Omental fat pad (tissue), 4 donors: ENCODE measurements around the gene TBRG1. TPM values are rescaled to one million over a fixed set of nuclear protein-coding genes. Genes with fewer than 3 reads are reported as not detected.

Experiments used
- ATAC-seq: fragments of 150-250 bp; one replicate; pipeline ENCODE4 v1.9.1; 2016; ENCODE audit warnings: mild to moderate bottlenecking, moderate library complexity; ENCODE audit not compliant: low FRiP score
- DNase-seq: peaks from one replicate; pipeline ENCODE4 v3.0.0-alpha.2; 2019; ENCODE audit warnings: low spot score
- total RNA-seq, 4 donors: library from RNA; depleted of rRNA; stranded (reverse); fragments of >200 nt; gene quantifications; one replicate each; pipeline ENCODE4 v1.1.0, GENCODE V29; 2016
- TF ChIP-seq, protein P1 (sequence below), 3 donors: fragments of 450-650 bp; IDR thresholded peaks; one replicate each; pipeline ENCODE4 v1.5.1; 2016 to 2017; ENCODE audit warnings: antibody characterized with exemption in 3 of 3, mild to moderate bottlenecking in 3 of 3, moderate library complexity in 2 of 3

TBRG1 gene
- total RNA-seq, 4 donors from 2014 or later = 28.6 to 40.7 (median 32.3) TPM

DNA sequence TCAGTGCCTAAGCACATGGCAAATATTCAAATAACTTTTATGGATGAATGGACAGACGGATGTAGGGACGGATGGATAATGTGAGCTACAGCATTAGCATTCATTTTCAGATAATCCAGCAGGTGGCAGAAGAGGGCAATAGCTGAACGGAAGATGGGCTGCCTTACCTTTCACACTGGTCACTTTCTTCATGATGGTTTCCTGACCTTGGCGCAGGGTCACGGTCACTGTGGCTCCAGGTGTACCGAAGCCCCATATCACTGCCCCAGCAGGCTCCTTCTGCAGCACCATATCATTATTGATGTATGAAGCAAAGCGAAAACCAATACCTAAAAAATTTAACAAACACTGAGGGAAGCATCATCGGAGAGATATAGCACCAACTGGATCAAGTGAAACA is 46.5 kb downstream of the TBRG1 start:
- no peak for DNase-seq
- TF ChIP-seq, protein P1, sequence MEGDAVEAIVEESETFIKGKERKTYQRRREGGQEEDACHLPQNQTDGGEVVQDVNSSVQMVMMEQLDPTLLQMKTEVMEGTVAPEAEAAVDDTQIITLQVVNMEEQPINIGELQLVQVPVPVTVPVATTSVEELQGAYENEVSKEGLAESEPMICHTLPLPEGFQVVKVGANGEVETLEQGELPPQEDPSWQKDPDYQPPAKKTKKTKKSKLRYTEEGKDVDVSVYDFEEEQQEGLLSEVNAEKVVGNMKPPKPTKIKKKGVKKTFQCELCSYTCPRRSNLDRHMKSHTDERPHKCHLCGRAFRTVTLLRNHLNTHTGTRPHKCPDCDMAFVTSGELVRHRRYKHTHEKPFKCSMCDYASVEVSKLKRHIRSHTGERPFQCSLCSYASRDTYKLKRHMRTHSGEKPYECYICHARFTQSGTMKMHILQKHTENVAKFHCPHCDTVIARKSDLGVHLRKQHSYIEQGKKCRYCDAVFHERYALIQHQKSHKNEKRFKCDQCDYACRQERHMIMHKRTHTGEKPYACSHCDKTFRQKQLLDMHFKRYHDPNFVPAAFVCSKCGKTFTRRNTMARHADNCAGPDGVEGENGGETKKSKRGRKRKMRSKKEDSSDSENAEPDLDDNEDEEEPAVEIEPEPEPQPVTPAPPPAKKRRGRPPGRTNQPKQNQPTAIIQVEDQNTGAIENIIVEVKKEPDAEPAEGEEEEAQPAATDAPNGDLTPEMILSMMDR (IDR thresholded peaks at IDR 0.05) = peak in 1 of 3 donors; percentile 43
- ATAC-seq = no peak

DNA sequence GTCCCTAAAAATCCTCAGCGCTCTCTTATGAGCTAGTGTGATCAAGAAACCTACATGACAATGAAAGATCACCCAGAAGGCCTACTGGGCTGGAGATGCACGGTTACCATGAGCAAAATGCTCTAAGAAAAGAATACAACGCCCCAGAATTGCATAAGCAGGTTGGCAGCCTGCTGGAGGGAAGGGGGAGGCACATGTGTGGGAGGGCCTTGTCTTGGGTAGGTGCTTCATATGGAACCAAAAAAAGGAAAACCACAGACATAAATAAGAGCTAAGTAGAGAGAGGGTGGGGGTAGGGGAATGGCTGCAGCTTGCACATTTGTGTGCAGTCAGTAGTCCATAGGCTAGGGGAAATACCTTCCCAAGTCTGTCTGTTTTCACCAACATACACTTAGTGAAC is 48.1 kb downstream of the TBRG1 start:
- TF ChIP-seq, protein P1 (IDR thresholded peaks at IDR 0.05) = no peak
- DNase-seq = no peak
- ATAC-seq = no peak

DNA sequence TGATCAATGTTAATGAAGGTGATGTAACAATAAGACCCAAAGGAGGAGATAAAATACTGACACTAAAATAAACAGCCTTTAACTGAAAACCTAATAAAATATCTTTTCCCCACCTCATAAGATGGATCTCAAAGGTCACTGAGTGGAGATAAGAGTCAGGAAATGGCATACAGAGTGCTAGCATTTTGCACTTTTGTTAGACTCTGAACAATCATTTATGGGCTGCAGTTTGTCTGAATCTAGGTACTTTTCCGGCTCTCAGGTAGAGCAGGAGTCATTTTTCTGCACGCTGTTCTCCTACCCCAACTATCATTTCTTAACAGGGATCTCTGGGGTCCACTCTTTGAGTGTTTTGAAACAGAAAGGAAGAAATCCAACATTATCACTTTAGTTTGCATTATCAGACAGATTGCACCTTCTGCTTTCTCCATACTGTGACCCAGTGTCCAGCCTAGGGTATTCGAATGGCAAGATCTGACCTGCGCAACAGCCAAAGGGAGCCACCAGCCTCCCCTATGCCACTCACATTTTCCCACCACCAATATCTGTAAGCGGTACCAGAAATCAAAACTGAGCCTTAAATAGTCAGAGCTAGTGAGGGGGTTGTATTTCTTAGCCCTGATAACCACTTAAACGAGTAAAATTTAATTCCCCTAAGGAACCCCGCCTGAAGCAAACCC is 50.0 kb downstream of the TBRG1 start:
- no peak for ATAC-seq
- TF ChIP-seq, protein P1 (IDR thresholded peaks at IDR 0.05) = no peak
- no peak for DNase-seq

DNA sequence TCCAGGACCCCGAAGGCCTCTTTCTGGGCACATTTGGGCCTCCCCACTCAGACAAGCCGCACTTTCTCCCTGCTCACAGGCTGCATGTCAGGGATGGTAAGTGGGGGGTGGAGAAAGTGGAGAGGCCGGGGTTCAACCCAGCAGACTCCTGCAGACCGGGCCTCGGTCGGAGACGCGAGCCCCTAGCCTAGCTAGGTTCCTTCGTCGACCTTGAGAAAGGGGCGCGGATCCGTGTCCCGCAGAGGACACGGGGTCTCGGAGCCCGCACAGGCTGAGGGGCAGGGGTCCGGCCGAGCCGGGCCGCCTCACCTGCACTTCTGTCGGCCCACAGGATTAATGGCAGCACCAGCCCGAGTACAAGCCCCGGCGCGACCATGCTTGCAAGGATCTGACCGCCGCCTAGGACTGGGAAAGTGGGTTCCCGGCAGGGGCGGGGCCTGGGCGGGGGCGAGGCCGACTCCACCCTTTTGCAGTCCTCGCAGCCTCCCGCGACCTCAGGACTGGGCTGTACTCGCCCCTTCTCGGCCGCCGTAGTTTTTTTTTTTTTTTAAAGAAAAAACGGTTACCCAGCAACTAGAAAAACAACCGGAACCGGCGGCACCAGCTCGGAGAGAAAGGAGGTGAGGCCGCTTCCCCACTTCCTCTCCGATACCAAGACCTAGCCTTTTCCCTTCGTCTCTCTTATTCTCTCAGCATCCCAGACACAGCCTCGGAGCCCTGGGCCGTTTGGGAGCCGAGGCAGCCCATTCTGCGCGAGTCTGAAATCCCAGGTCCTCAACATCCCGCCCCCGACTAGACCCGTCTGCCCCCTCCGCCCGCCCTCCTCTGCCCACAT is 50.9 kb downstream of the TBRG1 start, which contains the start of the genes SIAE and SPA17:
Gene SIAE (minus strand): TSS at position 407 of the 835 bp plus-strand sequence. CDS start 31 bp downstream, at position 376.
Gene SPA17 (plus strand): TSS at position 572 of the 835 bp plus-strand sequence. CDS start 1,361 bp downstream, outside the sequence.
- peak; percentile 83 for DNase-seq
- TF ChIP-seq, protein P1 (IDR thresholded peaks at IDR 0.05) = no peak
- ATAC-seq = peak; percentile 99

DNA sequence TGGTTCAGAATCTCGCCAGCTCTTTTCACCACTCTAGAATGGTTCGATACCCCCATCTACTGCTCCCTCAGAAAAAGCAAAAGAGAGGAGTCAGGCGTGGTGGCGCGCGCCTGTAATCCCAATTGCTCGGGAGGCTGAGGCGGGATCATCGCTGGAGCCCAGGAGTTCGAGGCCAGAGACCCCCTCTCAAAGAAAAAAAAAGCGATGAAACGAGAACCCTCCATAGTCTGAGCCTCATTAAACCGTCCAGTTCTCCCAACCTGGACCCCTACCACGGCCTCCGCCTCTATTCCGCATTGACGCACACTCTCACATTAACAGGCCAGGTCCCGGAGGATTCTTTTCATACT is 51.5 kb downstream of the TBRG1 start:
- ATAC-seq = no peak
- TF ChIP-seq, protein P1 (IDR thresholded peaks at IDR 0.05) = no peak
- no peak for DNase-seq

DNA sequence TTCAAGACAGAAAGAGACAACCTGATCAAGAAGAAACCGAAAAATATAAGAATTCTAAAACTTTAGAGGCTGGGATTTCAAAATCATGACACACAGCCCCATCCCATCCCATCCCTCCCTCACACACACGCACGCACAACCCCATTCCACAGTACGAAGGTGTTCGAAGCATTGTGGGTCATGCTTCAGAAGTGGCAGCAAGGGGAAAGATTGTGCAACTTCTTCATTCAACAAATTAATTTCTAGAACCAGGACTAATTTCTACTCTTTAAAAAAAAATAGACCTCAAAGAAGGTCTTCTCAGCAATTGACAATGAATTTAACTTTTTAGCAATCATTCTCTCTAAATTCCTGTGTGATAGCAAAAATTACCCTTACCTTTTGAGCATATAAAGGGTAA is 51.9 kb downstream of the TBRG1 start:
- ATAC-seq (no peak), DNase-seq (no peak)
- TF ChIP-seq, protein P1 (IDR thresholded peaks at IDR 0.05) = no peak
